Breast epithelium (tissue), 4 donors: ENCODE measurements around the gene CACNG4. TPM values are rescaled to one million over a fixed set of nuclear protein-coding genes. Genes with fewer than 3 reads are reported as not detected.

ENCODE experiments used
- DNase-seq, 2 donors: peaks; one replicate each; pipeline ENCODE4 v3.0.0-alpha.2; 2019; ENCODE audit warnings: low spot score in 2 of 2
- H3K27ac ChIP-seq, 2 donors: fragments of 200-600 bp; sonication (generic) in 1 of 2; one replicate each; pipeline ENCODE4 v1.5.1; 2016 to 2019; ENCODE audit warnings: mild to moderate bottlenecking in 1 of 2
- H3K27me3 ChIP-seq, 2 donors: fragments of 200-600 bp; sonication (generic) in 1 of 2; one replicate each; pipeline versions ENCODE4 v1.5.1 to v1.6.0; 2017 to 2019; ENCODE audit warnings: control low read depth in 1 of 2, mild to moderate bottlenecking in 1 of 2
- H3K36me3 ChIP-seq: fragments of 200-600 bp; one replicate; pipeline ENCODE4 v1.5.1; 2019
- H3K4me1 ChIP-seq, 2 donors: fragments of 200-600 bp; sonication (generic); one replicate each; pipeline ENCODE4 v1.5.1; 2016 to 2019; ENCODE audit warnings: control low read depth in 1 of 2
- H3K4me3 ChIP-seq, 3 donors: fragments of 200-600 bp; sonication (generic); 1 replicate in 2 of 3; 2 replicates in 1 of 3; pipeline ENCODE4 v1.5.1; 2016 to 2019; ENCODE audit warnings: mild to moderate bottlenecking in 3 of 3, moderate library complexity in 2 of 3
- H3K9me3 ChIP-seq, 2 donors: fragments of 200-600 bp; sonication (generic) in 1 of 2; one replicate each; pipeline ENCODE4 v1.5.1; 2016 to 2019; ENCODE audit warnings: control low read depth in 1 of 2
- POLR2A ChIP-seq: fragments of 450-650 bp; IDR thresholded peaks from one replicate; pipeline ENCODE4 v1.6.1; 2016; ENCODE audit warnings: antibody characterized with exemption, mild to moderate bottlenecking, moderate library complexity
- POLR2AphosphoS5 ChIP-seq, 3 donors: sonication (generic); formaldehyde crosslinking; IDR thresholded peaks; one replicate each; pipeline ENCODE4 v1.6.1; 2017; ENCODE audit warnings: antibody characterized with exemption in 3 of 3
- intact Hi-C: fragments of 100-400 bp; cut with DNase I; formaldehyde crosslinking; loops from one replicate; pipeline ENCODE4 v1.15.1; 2023; ENCODE audit warnings: low total_unique reads
- total RNA-seq, 3 donors: library from RNA; depleted of rRNA; stranded (reverse); fragments of >200 nt; gene quantifications; one replicate each; pipeline ENCODE4 v1.1.0, GENCODE V29; 2016
- TF ChIP-seq, protein P1 (sequence below), 3 donors: fragments of 450-650 bp; IDR thresholded peaks; one replicate each; pipeline ENCODE4 v1.5.1; 2016 to 2017; ENCODE audit warnings: antibody characterized with exemption in 3 of 3, mild to moderate bottlenecking in 3 of 3, moderate library complexity in 3 of 3

CACNG4 gene
- total RNA-seq, 3 donors from 2014 or later: 2.6 to 7.3 TPM; not detected in 1

DNA sequence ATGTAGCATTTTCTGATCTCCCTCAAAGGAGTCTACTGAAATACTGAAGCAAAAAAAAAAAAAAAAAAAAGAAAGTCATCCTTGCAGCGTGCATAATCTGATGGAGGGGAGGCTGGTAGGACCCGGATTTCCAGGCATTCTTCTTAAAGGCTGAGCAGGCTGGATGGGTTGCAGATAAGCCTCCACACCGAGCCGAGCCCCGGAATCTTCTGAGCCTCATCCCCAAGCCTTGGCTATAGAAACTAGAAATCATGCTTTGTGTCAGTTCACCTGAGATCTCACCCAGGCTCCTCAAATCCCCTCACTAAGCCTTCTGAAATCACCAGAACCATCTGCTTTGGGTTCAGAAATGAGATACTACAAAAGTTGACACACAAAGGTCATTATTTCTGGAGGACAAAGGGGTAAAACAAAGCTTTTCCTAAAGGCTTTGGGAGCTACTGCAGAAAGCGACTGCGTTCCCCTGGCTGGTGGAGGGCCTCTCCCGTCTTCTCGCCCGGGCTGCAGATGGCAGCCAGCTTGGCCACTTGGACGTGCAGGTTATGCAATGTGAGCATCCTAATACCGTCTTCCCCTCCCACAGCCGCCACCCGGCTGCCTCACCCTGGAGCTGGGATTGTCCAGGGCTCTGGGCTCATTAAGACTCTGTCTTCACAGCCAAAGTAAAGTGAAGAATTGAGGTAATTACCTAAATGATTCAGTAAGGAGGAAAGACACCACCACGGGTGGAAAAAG lies 4.7 kb upstream of the CACNG4 start:
- Histone ChIP-seq H3K36me3 (no peaks in the 10 kb centered on the region), H3K27me3 (peaks cover 0 to 5% of the 10 kb centered on the region in 2 donors), H3K4me1 (no peaks in the 10 kb centered on the region), H3K9me3 (no peaks in the 10 kb centered on the region), H3K27ac (no peak overlapping the region), H3K4me3 (no peak overlapping the region)
- intact Hi-C loops: no loop called here
- DNase-seq: no peak
- TF ChIP-seq POLR2AphosphoS5 (IDR thresholded peaks at IDR 0.05) (no peak), POLR2A (no peak)
- TF ChIP-seq, protein P1, sequence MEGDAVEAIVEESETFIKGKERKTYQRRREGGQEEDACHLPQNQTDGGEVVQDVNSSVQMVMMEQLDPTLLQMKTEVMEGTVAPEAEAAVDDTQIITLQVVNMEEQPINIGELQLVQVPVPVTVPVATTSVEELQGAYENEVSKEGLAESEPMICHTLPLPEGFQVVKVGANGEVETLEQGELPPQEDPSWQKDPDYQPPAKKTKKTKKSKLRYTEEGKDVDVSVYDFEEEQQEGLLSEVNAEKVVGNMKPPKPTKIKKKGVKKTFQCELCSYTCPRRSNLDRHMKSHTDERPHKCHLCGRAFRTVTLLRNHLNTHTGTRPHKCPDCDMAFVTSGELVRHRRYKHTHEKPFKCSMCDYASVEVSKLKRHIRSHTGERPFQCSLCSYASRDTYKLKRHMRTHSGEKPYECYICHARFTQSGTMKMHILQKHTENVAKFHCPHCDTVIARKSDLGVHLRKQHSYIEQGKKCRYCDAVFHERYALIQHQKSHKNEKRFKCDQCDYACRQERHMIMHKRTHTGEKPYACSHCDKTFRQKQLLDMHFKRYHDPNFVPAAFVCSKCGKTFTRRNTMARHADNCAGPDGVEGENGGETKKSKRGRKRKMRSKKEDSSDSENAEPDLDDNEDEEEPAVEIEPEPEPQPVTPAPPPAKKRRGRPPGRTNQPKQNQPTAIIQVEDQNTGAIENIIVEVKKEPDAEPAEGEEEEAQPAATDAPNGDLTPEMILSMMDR (IDR thresholded peaks at IDR 0.05): no peak

DNA sequence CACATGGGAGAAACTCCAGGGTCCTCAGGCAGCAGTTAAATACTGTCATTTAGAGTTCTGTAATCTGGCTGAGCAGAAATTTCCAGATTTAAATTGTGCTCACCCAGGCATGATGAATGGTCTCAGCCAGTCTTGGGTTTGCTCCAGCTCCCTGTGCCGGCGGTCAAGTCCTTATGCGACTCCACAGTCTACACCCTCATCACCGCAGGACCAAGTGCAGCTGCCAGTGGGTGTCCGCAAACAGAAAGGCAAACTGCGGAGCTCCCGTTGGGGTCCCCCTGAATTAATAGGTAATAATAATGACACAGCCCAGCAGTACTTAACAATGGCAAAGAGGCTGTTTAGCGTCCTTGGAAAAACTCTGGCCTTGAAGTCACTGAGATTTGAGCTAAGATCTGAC lies 3.9 kb upstream of the CACNG4 start:
- DNase-seq: no peak
- H3K27me3 ChIP-seq: peaks cover 2 to 13% of the 10 kb centered on the region in 2 donors
- H3K4me1 ChIP-seq: no peaks in the 10 kb centered on the region
- no peaks in the 10 kb centered on the region for H3K9me3 ChIP-seq
- no peak overlapping the region for H3K27ac ChIP-seq
- H3K4me3 ChIP-seq: no peak overlapping the region
- TF ChIP-seq, protein P1 (IDR thresholded peaks at IDR 0.05): no peak
- intact Hi-C loops: no loop called here
- no peaks in the 10 kb centered on the region for H3K36me3 ChIP-seq

DNA sequence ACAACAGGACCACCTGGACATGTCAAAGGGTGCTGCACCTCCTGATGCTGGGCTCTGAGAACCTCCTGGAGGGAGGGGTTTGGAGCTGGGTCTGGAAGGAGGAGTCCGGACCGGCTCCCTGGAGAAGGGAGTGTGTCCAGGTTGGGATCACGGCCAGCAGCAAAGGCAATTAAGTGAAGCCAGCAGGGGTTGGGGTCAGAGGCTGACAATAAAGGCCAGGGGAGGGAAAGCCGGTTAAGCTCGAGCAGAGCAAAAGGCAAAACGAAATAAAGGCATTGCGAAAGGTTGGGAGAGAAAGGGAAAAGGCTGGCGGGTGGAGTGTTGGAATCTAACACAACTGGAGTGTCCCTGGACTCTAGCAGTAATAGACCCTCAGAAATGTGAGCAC lies 992 bp upstream of the CACNG4 start:
- H3K36me3 ChIP-seq: no peaks in the 10 kb centered on the region
- H3K4me1 ChIP-seq: no peaks in the 10 kb centered on the region
- peak overlapping the region in 1 of 2 donors; percentile 32 for H3K27ac ChIP-seq
- H3K9me3 ChIP-seq: no peaks in the 10 kb centered on the region
- TF ChIP-seq, protein P1 (IDR thresholded peaks at IDR 0.05): no peak
- TF ChIP-seq POLR2AphosphoS5 (IDR thresholded peaks at IDR 0.05): no peak
- TF ChIP-seq POLR2A: no peak
- intact Hi-C loops: no loop called here
- no peak for DNase-seq
- peaks cover 3 to 34% of the 10 kb centered on the region in 2 donors for H3K27me3 ChIP-seq
- H3K4me3 ChIP-seq: no peak overlapping the region

DNA sequence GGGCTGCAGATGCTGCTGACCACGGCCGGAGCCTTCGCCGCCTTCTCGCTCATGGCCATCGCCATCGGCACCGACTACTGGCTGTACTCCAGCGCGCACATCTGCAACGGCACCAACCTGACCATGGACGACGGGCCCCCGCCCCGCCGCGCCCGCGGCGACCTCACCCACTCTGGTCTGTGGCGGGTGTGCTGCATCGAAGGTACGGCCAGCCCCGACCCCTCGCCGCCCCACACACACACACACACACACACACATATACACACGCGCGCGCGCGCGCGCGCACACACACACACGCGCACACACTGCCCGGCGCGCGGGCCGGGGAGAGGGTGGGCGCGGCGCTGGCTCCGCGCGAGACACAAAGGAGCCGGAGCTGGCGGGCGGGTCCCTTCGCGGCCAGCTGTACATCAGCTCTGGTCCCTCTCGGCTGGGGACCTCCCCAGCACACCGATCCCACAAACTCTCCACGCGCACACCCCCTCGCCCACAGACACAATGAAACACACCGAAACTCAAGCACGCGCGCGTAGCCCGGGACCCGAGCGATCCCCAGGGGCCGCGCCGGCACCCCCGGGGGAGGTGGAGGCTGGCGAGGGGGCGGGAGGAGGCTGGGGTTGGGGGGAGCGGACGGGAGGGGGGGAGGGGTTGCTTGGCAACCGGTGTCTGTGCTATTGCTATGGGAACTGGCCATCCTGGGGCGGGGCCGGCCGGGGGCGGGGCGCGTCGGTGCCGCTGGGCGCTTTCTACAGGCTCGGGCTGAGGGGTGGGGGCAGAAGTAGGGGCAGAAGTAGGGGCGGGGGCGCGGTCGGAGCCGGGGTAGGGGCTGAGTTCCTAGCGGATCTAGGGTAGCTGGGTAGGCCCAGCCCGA lies 658 bp downstream of the CACNG4 start:
- Histone ChIP-seq H3K36me3 (no peaks in the 10 kb centered on the region), H3K4me1 (no peaks in the 10 kb centered on the region), H3K27me3 (peaks cover 3 to 44% of the 10 kb centered on the region in 2 donors), H3K9me3 (no peaks in the 10 kb centered on the region), H3K4me3 (peak overlapping the region; percentile 29 to 75 (median 54)), H3K27ac (peak overlapping the region in 1 of 2 donors; percentile 19)
- peak in 1 of 2 donors; percentile 53 for DNase-seq
- intact Hi-C loops: no loop called here
- TF ChIP-seq POLR2AphosphoS5 (IDR thresholded peaks at IDR 0.05) (no peak), POLR2A (no peak)
- TF ChIP-seq, protein P1 (IDR thresholded peaks at IDR 0.05): no peak

DNA sequence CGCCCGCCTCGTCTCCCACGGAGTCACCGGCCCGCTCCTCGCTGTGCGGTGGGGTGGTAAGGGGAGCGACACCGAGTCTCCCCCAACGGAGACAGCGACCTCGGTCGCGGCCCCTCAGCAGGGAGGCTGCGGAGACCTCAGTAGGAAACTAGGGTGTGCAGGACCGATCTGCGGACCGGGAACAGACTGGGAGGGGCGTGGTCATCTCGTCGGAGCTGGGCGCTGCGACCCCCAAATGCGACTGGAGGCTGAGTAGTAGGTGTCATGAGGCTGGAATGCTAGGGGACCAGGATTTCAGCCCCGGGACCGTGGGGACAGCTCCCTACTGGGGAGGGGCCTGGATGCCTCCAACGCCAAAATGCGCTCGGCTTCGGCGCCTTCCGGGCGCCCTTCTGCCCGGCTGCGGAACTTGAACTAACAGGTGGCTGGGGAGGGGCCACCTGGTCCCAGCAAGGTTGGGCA lies 1.3 kb downstream of the CACNG4 start:
- Histone ChIP-seq H3K9me3 (no peaks in the 10 kb centered on the region), H3K27ac (peak overlapping the region in 1 of 2 donors; percentile 19), H3K27me3 (peaks cover 3 to 44% of the 10 kb centered on the region in 2 donors), H3K36me3 (no peaks in the 10 kb centered on the region), H3K4me3 (peak overlapping the region; percentile 29 to 75 (median 54)), H3K4me1 (no peaks in the 10 kb centered on the region)
- no peak for DNase-seq
- intact Hi-C loops: no loop called here
- TF ChIP-seq POLR2AphosphoS5 (IDR thresholded peaks at IDR 0.05) (no peak), POLR2A (no peak)
- TF ChIP-seq, protein P1 (IDR thresholded peaks at IDR 0.05): no peak
